WTC11 (cell line): Measurements from ENCODE around the gene CPVL. TPM values are rescaled to one million over a fixed set of nuclear protein-coding genes. Genes with fewer than 3 reads are reported as not detected.
A peak's percentile ranks its signal among the peaks of the same experiment; 100 is the strongest.

Experiments used
- ATAC-seq: fragments of 200-7000 bp; cut with Tn5 transposase; 2 replicates; pipeline ENCODE4 v1.10.0; 2021; ENCODE audit warnings: mild to moderate bottlenecking, moderate library complexity
- CTCF ChIA-PET: fragments of 300-600 bp; sonication (Branson Sonifier 250); formaldehyde crosslinking; loops from one replicate; lab custom pipeline; 2021; ENCODE audit warnings: antibody characterized with exemption; lab: Charles Lee
- POLR2A ChIA-PET: fragments of 350-600 bp; sonication (Branson Sonifier 250); formaldehyde crosslinking; loops from one replicate; lab custom pipeline; 2021; ENCODE audit warnings: antibody characterized with exemption; lab: Charles Lee
- DNase-seq: peaks from one replicate; pipeline ENCODE4 v3.0.0; 2021; ENCODE audit warnings: low spot score
- H3K27ac Mint-ChIP-seq: 2 replicates; pipeline ENCODE4 v1.8.0; 2021; ENCODE audit warnings: mixed read lengths
- H3K27me3 Mint-ChIP-seq: 2 replicates; pipeline ENCODE4 v1.8.0; 2021; ENCODE audit warnings: low read depth, mild to moderate bottlenecking, moderate library complexity, mixed read lengths
- H3K36me3 Mint-ChIP-seq: 2 replicates; pipeline ENCODE4 v1.8.0; 2021; ENCODE audit warnings: mixed read lengths
- H3K4me1 Mint-ChIP-seq: 2 replicates; pipeline ENCODE4 v1.8.0; 2022; ENCODE audit warnings: mixed read lengths
- H3K4me3 Mint-ChIP-seq: 2 replicates; pipeline ENCODE4 v1.8.0; 2021; ENCODE audit warnings: mild to moderate bottlenecking, moderate library complexity, mixed read lengths
- H3K9me3 Mint-ChIP-seq: 2 replicates; pipeline ENCODE4 v1.8.0; 2021; ENCODE audit warnings: mixed read lengths
- EMX1 ChIP-seq: fragments of 250-450 bp; sonication (Bioruptor Pico); IDR thresholded peaks from 2 replicates; pipeline ENCODE4 v1.8.0; 2021; ENCODE audit warnings: mild to moderate bottlenecking
- FOXP1 ChIP-seq: sonication (generic); formaldehyde crosslinking; IDR thresholded peaks from 2 replicates; pipeline ENCODE4 v1.8.0; 2022; ENCODE audit warnings: missing genetic modification reagents, mild to moderate bottlenecking, moderate library complexity, borderline replicate concordance
- GRHL2 ChIP-seq: fragments of 250-450 bp; sonication (Bioruptor Pico); IDR thresholded peaks from 2 replicates; pipeline ENCODE4 v1.8.0; 2022; ENCODE audit warnings: mild to moderate bottlenecking, moderate library complexity; ENCODE audit not compliant: insufficient replicate concordance, severe bottlenecking
- GTF2I ChIP-seq: fragments of 250-450 bp; sonication (Bioruptor Pico); conservative IDR thresholded peaks from 2 replicates; pipeline ENCODE4 v1.4.0; 2021; ENCODE audit warnings: mild to moderate bottlenecking
- JAZF1 ChIP-seq: fragments of 250-450 bp; sonication (Bioruptor Pico); IDR thresholded peaks from 2 replicates; pipeline ENCODE4 v1.9.0; 2021; ENCODE audit warnings: moderate library complexity, mild to moderate bottlenecking, inconsistent platforms
- JUN ChIP-seq: sonication (generic); formaldehyde crosslinking; IDR thresholded peaks from 2 replicates; pipeline ENCODE4 v1.8.0; 2023; ENCODE audit warnings: mild to moderate bottlenecking, missing genetic modification reagents
- MYBL2 ChIP-seq: sonication (generic); formaldehyde crosslinking; IDR thresholded peaks from 2 replicates; pipeline ENCODE4 v1.8.1; 2023; ENCODE audit warnings: mild to moderate bottlenecking, moderate library complexity, missing genetic modification reagents
- NR2C2 ChIP-seq: sonication (generic); formaldehyde crosslinking; IDR thresholded peaks from 2 replicates; pipeline ENCODE4 v1.8.0; 2022; ENCODE audit warnings: mild to moderate bottlenecking, missing genetic modification reagents
- SMAD4 ChIP-seq: sonication (generic); formaldehyde crosslinking; IDR thresholded peaks from 2 replicates; pipeline ENCODE4 v1.8.0; 2022; ENCODE audit warnings: mild to moderate bottlenecking, missing genetic modification reagents
- SOX15 ChIP-seq: fragments of 250-450 bp; sonication (Bioruptor Pico); IDR thresholded peaks from 2 replicates; pipeline ENCODE4 v1.9.0; 2021; ENCODE audit warnings: mild to moderate bottlenecking
- TEAD1 ChIP-seq: sonication (generic); formaldehyde crosslinking; IDR thresholded peaks from 2 replicates; pipeline ENCODE4 v1.8.0; 2022; ENCODE audit warnings: mild to moderate bottlenecking, missing genetic modification reagents
- ZNF138 ChIP-seq: sonication (generic); formaldehyde crosslinking; conservative IDR thresholded peaks from 2 replicates; pipeline ENCODE4 v1.8.1; 2022; ENCODE audit warnings: mild to moderate bottlenecking, moderate library complexity, missing genetic modification reagents
- ZNF219 ChIP-seq: sonication (generic); formaldehyde crosslinking; IDR thresholded peaks from 2 replicates; pipeline ENCODE4 v1.8.0; 2023; ENCODE audit warnings: missing genetic modification reagents, mild to moderate bottlenecking, borderline replicate concordance
- ZNF263 ChIP-seq: sonication (generic); formaldehyde crosslinking; IDR thresholded peaks from 2 replicates; pipeline ENCODE4 v1.8.1; 2022; ENCODE audit warnings: low read depth, mild to moderate bottlenecking, moderate library complexity, missing genetic modification reagents
- ZNF317 ChIP-seq: sonication (generic); formaldehyde crosslinking; IDR thresholded peaks from 2 replicates; pipeline ENCODE4 v1.8.1; 2023; ENCODE audit warnings: low read depth, mild to moderate bottlenecking, moderate library complexity, missing genetic modification reagents, borderline replicate concordance
- total RNA-seq: library from RNA; stranded (reverse); gene quantifications from 3 replicates; pipeline ENCODE4 v1.2.3, GENCODE V29; 2021
- TF ChIP-seq, protein P1 (sequence below): sonication (generic); formaldehyde crosslinking; IDR thresholded peaks from 2 replicates; pipeline ENCODE4 v1.8.1; 2023; ENCODE audit warnings: mild to moderate bottlenecking, missing genetic modification reagents
- TF ChIP-seq, protein P2 (sequence below): fragments of 200-600 bp; IDR thresholded peaks from 2 replicates; pipeline ENCODE4 v1.8.0; 2022; ENCODE audit warnings: antibody characterized with exemption
- TF ChIP-seq, protein P3 (sequence below): sonication (generic); formaldehyde crosslinking; IDR thresholded peaks from 2 replicates; pipeline ENCODE4 v1.8.0; 2022; ENCODE audit warnings: mild to moderate bottlenecking, missing genetic modification reagents
- TF ChIP-seq, protein P4 (sequence below): sonication (generic); formaldehyde crosslinking; conservative IDR thresholded peaks from 2 replicates; pipeline ENCODE4 v1.8.1; 2023; ENCODE audit warnings: mild to moderate bottlenecking, low read depth, missing genetic modification reagents, moderate library complexity
- TF ChIP-seq, protein P5 (sequence below): sonication (generic); formaldehyde crosslinking; IDR thresholded peaks from 2 replicates; pipeline ENCODE4 v1.8.1; 2022; ENCODE audit warnings: mild to moderate bottlenecking, moderate library complexity, missing genetic modification reagents
- TF ChIP-seq, protein P6 (sequence below): fragments of 250-450 bp; sonication (Bioruptor Pico); conservative IDR thresholded peaks from 2 replicates; pipeline ENCODE4 v1.9.0; 2021; ENCODE audit warnings: mild to moderate bottlenecking
- TF ChIP-seq, protein P7 (sequence below): sonication (generic); formaldehyde crosslinking; IDR thresholded peaks from 2 replicates; pipeline ENCODE4 v1.8.1; 2022; ENCODE audit warnings: missing genetic modification reagents, borderline replicate concordance
- TF ChIP-seq, protein P8 (sequence below): sonication (generic); formaldehyde crosslinking; IDR thresholded peaks from 2 replicates; pipeline ENCODE4 v1.8.0; 2023; ENCODE audit warnings: missing genetic modification reagents

Gene CPVL
- total RNA-seq, 1 experiment from 2014 or later = 34.2 TPM

DNA sequence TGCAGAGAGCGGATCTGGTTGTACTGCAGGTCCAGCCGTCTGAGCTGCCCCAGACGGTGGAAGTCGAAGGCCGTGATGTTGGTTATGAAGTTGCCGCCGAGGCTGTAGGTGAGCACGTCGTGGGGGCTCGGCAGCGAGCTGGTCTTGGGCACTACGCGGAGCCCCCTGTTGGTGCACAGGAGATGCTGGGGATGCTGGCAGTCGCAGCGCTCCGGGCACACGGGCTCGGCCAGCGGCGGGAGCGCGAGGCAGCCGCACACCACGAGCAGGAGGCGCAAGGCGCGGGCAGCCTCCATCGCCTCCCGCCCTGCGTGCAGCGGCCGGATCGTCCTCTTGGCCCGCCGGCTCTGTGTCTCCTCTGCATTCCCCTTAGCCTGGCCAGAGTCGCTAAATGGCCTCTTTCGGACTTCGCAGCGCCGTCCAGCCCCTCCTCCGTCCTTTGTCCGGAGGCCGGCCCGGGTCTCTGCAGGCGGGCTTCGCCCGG lies 188.5 kb downstream of the CPVL start (continued):
- TF ChIP-seq, protein P1, sequence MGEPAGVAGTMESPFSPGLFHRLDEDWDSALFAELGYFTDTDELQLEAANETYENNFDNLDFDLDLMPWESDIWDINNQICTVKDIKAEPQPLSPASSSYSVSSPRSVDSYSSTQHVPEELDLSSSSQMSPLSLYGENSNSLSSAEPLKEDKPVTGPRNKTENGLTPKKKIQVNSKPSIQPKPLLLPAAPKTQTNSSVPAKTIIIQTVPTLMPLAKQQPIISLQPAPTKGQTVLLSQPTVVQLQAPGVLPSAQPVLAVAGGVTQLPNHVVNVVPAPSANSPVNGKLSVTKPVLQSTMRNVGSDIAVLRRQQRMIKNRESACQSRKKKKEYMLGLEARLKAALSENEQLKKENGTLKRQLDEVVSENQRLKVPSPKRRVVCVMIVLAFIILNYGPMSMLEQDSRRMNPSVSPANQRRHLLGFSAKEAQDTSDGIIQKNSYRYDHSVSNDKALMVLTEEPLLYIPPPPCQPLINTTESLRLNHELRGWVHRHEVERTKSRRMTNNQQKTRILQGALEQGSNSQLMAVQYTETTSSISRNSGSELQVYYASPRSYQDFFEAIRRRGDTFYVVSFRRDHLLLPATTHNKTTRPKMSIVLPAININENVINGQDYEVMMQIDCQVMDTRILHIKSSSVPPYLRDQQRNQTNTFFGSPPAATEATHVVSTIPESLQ = no peak
- TF ChIP-seq, protein P2, sequence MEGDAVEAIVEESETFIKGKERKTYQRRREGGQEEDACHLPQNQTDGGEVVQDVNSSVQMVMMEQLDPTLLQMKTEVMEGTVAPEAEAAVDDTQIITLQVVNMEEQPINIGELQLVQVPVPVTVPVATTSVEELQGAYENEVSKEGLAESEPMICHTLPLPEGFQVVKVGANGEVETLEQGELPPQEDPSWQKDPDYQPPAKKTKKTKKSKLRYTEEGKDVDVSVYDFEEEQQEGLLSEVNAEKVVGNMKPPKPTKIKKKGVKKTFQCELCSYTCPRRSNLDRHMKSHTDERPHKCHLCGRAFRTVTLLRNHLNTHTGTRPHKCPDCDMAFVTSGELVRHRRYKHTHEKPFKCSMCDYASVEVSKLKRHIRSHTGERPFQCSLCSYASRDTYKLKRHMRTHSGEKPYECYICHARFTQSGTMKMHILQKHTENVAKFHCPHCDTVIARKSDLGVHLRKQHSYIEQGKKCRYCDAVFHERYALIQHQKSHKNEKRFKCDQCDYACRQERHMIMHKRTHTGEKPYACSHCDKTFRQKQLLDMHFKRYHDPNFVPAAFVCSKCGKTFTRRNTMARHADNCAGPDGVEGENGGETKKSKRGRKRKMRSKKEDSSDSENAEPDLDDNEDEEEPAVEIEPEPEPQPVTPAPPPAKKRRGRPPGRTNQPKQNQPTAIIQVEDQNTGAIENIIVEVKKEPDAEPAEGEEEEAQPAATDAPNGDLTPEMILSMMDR = no peak
- TF ChIP-seq, protein P3, sequence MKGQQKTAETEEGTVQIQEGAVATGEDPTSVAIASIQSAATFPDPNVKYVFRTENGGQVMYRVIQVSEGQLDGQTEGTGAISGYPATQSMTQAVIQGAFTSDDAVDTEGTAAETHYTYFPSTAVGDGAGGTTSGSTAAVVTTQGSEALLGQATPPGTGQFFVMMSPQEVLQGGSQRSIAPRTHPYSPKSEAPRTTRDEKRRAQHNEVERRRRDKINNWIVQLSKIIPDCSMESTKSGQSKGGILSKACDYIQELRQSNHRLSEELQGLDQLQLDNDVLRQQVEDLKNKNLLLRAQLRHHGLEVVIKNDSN (CRISPR knock-in tag) = peak; percentile 43; the same call in 1 of the 2 replicates
- TF ChIP-seq TEAD1 (peak; percentile 89; the same call in 1 of the 2 replicates), SMAD4 (CRISPR knock-in tag) (no peak), JAZF1 (CRISPR knock-in tag) (no peak), ZNF263 (CRISPR knock-in tag) (no peak), MYBL2 (CRISPR knock-in tag) (no peak), EMX1 (CRISPR knock-in tag) (no peak), FOXP1 (no peak; the same call in none of the 2 replicates), NR2C2 (CRISPR knock-in tag) (no peak), GRHL2 (CRISPR knock-in tag) (no peak), ZNF219 (CRISPR knock-in tag) (peak; percentile 49; the same call in 1 of the 2 replicates)
- TF ChIP-seq, protein P4, sequence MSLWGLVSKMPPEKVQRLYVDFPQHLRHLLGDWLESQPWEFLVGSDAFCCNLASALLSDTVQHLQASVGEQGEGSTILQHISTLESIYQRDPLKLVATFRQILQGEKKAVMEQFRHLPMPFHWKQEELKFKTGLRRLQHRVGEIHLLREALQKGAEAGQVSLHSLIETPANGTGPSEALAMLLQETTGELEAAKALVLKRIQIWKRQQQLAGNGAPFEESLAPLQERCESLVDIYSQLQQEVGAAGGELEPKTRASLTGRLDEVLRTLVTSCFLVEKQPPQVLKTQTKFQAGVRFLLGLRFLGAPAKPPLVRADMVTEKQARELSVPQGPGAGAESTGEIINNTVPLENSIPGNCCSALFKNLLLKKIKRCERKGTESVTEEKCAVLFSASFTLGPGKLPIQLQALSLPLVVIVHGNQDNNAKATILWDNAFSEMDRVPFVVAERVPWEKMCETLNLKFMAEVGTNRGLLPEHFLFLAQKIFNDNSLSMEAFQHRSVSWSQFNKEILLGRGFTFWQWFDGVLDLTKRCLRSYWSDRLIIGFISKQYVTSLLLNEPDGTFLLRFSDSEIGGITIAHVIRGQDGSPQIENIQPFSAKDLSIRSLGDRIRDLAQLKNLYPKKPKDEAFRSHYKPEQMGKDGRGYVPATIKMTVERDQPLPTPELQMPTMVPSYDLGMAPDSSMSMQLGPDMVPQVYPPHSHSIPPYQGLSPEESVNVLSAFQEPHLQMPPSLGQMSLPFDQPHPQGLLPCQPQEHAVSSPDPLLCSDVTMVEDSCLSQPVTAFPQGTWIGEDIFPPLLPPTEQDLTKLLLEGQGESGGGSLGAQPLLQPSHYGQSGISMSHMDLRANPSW = no peak
- TF ChIP-seq, protein P5, sequence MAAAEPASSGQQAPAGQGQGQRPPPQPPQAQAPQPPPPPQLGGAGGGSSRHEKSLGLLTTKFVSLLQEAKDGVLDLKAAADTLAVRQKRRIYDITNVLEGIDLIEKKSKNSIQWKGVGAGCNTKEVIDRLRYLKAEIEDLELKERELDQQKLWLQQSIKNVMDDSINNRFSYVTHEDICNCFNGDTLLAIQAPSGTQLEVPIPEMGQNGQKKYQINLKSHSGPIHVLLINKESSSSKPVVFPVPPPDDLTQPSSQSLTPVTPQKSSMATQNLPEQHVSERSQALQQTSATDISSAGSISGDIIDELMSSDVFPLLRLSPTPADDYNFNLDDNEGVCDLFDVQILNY (CRISPR knock-in tag) = no peak

DNA sequence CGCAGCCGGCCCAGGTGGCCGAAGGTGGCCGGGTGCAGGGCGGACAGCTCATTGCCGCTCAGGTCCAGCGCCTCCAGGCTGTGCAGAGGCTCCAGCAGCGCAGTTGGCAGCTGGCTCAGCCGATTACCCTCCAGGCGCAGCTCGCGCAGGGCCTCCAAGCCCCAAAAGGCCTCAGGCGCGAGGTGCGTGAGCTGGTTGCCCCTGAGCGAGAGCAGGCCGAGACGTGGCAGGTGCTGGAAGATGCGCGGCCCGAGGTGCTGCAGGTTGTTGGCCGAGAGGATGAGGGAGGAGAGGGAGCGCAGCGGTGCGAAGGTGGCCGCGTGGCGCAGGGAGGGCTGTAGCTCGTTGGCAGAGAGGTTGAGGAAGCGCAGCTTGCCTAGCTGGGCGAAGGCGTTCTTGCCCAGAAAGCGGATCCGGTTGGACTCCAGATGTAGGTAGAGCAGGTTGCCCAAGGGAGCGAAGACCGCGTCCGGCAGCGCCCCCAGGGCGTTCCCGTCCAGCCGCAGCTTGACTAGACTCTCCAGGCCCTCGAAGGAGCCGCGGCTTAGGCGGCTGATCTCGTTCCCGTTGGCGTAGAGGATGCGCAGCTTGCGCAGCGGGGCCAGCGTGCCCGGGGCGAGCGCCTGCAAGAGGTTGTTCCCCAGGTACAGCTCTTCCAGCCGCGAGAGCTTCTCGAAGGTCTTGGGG lies 189.1 kb downstream of the CPVL start:
- peaks cover 47% of the 10 kb centered on the region for H3K4me1 Mint-ChIP-seq
- DNase-seq (peak; percentile 63), ATAC-seq (peak; percentile 1)
- no peak overlapping the region for H3K27ac Mint-ChIP-seq
- no peaks in the 10 kb centered on the region for H3K36me3 Mint-ChIP-seq
- ChIA-PET CTCF (interaction anchor here (0.6 to 8.8 kb wide), 71 partner anchors 9 to 924 kb away, joined by 3 to 407 read pairs (median 6); partner anchors contain the start of gene CPVL), POLR2A (interaction anchor here (0.5 to 1.5 kb wide), 5 partner anchors 30 to 257 kb away, joined by 3 to 10 read pairs (median 3); no protein-coding TSS in a partner anchor)
- H3K4me3 Mint-ChIP-seq = peak overlapping the region; percentile 78
- H3K9me3 Mint-ChIP-seq = no peaks in the 10 kb centered on the region
- H3K27me3 Mint-ChIP-seq = peaks cover 61% of the 10 kb centered on the region
- TF ChIP-seq GTF2I (CRISPR knock-in tag) = no peak
- TF ChIP-seq JUN (CRISPR knock-in tag) = 0 out of 2 replicates have a peak, but pooled peaks have one; percentile 32
- TF ChIP-seq, protein P6, sequence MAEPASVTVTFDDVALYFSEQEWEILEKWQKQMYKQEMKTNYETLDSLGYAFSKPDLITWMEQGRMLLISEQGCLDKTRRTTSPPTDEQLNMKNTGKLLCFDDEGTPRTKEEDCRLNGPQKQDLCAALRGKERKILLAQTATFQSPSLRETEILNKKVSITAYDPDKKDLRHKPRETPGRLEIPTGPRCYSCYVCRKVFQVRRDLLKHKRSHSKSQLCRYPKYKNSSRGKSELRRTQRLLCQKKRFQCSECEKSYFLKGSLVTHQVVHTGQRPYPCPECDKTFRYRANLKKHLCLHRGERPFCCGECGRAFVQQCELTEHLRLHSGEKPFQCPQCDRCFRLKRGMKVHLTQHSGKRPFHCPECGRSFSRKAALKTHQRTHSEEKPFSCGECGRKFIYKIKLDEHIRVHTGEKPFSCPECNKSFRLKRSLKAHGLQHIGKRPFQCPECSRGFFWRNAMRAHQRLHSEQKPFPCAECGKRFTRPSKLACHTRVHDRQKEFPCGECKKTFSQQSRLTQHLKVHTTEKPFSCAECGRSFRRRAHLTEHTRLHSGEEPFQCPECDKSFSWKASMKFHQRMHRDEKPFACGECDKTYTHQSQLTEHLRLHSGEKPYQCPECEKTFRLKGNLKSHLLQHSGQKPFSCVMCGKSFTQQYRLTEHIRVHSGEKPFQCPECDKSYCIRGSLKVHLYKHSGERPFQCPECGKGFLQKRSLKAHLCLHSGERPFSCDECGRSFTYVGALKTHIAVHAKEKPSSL (CRISPR knock-in tag) = no peak
- TF ChIP-seq, protein P7, sequence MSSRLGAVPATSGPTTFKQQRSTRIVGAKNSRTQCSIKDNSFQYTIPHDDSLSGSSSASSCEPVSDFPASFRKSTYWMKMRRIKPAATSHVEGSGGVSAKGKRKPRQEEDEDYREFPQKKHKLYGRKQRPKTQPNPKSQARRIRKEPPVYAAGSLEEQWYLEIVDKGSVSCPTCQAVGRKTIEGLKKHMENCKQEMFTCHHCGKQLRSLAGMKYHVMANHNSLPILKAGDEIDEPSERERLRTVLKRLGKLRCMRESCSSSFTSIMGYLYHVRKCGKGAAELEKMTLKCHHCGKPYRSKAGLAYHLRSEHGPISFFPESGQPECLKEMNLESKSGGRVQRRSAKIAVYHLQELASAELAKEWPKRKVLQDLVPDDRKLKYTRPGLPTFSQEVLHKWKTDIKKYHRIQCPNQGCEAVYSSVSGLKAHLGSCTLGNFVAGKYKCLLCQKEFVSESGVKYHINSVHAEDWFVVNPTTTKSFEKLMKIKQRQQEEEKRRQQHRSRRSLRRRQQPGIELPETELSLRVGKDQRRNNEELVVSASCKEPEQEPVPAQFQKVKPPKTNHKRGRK = no peak
- TF ChIP-seq ZNF138 (CRISPR knock-in tag) = no peak; the same call in 1 of the 2 replicates
- no peak for TF ChIP-seq ZNF317 (CRISPR knock-in tag)
- TF ChIP-seq, protein P8, sequence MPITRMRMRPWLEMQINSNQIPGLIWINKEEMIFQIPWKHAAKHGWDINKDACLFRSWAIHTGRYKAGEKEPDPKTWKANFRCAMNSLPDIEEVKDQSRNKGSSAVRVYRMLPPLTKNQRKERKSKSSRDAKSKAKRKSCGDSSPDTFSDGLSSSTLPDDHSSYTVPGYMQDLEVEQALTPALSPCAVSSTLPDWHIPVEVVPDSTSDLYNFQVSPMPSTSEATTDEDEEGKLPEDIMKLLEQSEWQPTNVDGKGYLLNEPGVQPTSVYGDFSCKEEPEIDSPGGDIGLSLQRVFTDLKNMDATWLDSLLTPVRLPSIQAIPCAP (CRISPR knock-in tag) = no peak
- TF ChIP-seq SOX15 = no peak
